Thyroid gland (tissue), 4 donors: Measurements from ENCODE around the gene EML4.

ENCODE experiments used
- POLR2A ChIP-seq, 2 donors: fragments of 450-650 bp; IDR thresholded peaks; one replicate each; pipeline ENCODE4 v1.6.1; 2017; ENCODE audit warnings: antibody characterized with exemption in 2 of 2, mild to moderate bottlenecking in 2 of 2, moderate library complexity in 1 of 2
- TF ChIP-seq, protein P1 (sequence below), 6 experiments: fragments of 200-600 bp in 3 of 6; fragments of 450-650 bp in 3 of 6; sonication (generic) in 3 of 6; IDR thresholded peaks; one replicate each; pipeline ENCODE4 v1.5.1; 2016 to 2019; ENCODE audit warnings: antibody characterized with exemption in 6 of 6, mild to moderate bottlenecking in 2 of 6, inconsistent platforms in 1 of 6, moderate library complexity in 1 of 6

DNA sequence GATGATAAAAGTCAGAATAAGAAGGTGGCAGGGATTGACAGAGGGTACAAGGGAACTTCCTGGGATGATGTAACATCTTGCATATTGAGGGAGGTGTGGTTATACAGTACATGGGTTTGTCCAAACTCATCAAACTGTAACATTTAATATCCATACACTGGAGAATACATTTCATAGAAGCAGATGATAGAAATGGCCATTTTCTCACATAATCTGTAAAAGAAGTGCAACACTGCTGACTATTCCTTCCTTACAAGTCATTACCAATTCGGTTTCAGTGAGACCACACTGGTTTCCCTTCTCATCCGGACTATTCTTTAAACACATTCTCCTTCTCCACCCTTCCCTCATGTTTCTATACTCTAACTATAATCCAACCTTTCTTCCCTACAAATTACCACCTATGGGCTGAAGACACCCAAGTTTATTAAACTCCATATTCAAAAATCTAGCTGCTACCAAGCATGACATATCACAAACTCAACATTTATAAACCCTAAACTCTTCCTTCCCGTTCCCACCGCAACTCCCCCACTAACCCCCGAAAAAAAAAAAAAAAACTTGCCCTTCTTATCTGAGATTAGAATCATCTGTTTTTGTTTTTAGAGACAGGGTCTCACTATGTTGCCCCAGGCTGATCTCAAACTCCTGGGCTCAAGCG lies 190.3 kb downstream of the EML4 start:
- TF ChIP-seq, protein P1, sequence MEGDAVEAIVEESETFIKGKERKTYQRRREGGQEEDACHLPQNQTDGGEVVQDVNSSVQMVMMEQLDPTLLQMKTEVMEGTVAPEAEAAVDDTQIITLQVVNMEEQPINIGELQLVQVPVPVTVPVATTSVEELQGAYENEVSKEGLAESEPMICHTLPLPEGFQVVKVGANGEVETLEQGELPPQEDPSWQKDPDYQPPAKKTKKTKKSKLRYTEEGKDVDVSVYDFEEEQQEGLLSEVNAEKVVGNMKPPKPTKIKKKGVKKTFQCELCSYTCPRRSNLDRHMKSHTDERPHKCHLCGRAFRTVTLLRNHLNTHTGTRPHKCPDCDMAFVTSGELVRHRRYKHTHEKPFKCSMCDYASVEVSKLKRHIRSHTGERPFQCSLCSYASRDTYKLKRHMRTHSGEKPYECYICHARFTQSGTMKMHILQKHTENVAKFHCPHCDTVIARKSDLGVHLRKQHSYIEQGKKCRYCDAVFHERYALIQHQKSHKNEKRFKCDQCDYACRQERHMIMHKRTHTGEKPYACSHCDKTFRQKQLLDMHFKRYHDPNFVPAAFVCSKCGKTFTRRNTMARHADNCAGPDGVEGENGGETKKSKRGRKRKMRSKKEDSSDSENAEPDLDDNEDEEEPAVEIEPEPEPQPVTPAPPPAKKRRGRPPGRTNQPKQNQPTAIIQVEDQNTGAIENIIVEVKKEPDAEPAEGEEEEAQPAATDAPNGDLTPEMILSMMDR (IDR thresholded peaks at IDR 0.05) = no peak
- no peak for TF ChIP-seq POLR2A (IDR thresholded peaks at IDR 0.05)
